RWPE2 (cell line): ENCODE results near the gene GJA10.

Source experiments
- ATAC-seq: fragments of 200-7000 bp; cut with Tn5 transposase; 3 replicates; pipeline ENCODE4 v1.9.1; 2021; ENCODE audit warnings: low read depth
- DNase-seq: peaks from one replicate; pipeline ENCODE4 v3.0.0-alpha.2; 2020; ENCODE audit warnings: low spot score
- H3K27ac ChIP-seq: fragments of 450-650 bp; 2 replicates; pipeline ENCODE4 v1.5.1; 2017; ENCODE audit warnings: mild to moderate bottlenecking; ENCODE audit not compliant: poor library complexity, severe bottlenecking
- H3K27me3 ChIP-seq: fragments of 250-450 bp; sonication (Bioruptor Pico); 2 replicates; pipeline ENCODE4 v1.5.1; 2021; ENCODE audit warnings: mild to moderate bottlenecking, moderate library complexity; ENCODE audit not compliant: insufficient read depth, poor library complexity, severe bottlenecking
- H3K36me3 ChIP-seq: fragments of 250-450 bp; sonication (Bioruptor Pico); 2 replicates; pipeline ENCODE4 v1.5.1; 2020; ENCODE audit warnings: low read depth, mild to moderate bottlenecking, moderate library complexity
- H3K4me1 ChIP-seq: fragments of 250-450 bp; sonication (Bioruptor Pico); 2 replicates; pipeline ENCODE4 v1.5.1; 2021; ENCODE audit warnings: mild to moderate bottlenecking, moderate library complexity; ENCODE audit not compliant: insufficient read depth, poor library complexity, severe bottlenecking
- H3K4me3 ChIP-seq: fragments of 250-450 bp; sonication (Bioruptor Pico); 2 replicates; pipeline ENCODE4 v1.5.1; 2021; ENCODE audit warnings: mild to moderate bottlenecking, moderate library complexity; ENCODE audit not compliant: severe bottlenecking
- H3K9me3 ChIP-seq: fragments of 250-450 bp; sonication (Bioruptor Pico); 2 replicates; pipeline ENCODE4 v1.5.1; 2021; ENCODE audit warnings: mild to moderate bottlenecking, moderate library complexity; ENCODE audit not compliant: severe bottlenecking
- TF ChIP-seq, protein P1 (sequence below): fragments of 450-650 bp; IDR thresholded peaks from one replicate; pipeline ENCODE4 v1.5.1; 2017; ENCODE audit warnings: mild to moderate bottlenecking, moderate library complexity; ENCODE audit not compliant: poor library complexity, severe bottlenecking

GJA10 gene

DNA sequence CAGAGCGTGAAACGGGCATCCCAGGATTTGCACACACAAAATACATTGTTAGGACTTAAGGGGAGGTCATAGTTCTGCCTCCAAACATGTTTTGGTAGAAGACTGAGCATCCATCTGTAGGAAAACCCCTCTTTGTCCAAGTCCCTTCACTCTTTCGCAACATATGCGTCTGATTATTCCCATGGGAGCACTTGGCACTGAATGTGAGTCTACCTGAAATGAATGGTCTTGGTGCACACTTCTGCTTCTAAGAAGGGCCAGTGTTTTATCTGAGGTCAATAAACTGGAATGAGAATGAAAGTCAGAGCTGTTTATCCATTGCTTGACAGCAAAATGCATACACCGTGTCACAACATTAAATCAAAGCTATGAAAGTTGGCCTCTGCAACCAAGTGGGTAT is 33.0 kb downstream of the GJA10 start:
- Histone ChIP-seq H3K27ac (no peak overlapping the region), H3K9me3 (no peaks in the 10 kb centered on the region), H3K27me3 (no peaks in the 10 kb centered on the region), H3K4me3 (no peak overlapping the region), H3K4me1 (peaks cover 16% of the 10 kb centered on the region), H3K36me3 (no peaks in the 10 kb centered on the region)
- DNase-seq (no peak), ATAC-seq (no peak)
- TF ChIP-seq, protein P1, sequence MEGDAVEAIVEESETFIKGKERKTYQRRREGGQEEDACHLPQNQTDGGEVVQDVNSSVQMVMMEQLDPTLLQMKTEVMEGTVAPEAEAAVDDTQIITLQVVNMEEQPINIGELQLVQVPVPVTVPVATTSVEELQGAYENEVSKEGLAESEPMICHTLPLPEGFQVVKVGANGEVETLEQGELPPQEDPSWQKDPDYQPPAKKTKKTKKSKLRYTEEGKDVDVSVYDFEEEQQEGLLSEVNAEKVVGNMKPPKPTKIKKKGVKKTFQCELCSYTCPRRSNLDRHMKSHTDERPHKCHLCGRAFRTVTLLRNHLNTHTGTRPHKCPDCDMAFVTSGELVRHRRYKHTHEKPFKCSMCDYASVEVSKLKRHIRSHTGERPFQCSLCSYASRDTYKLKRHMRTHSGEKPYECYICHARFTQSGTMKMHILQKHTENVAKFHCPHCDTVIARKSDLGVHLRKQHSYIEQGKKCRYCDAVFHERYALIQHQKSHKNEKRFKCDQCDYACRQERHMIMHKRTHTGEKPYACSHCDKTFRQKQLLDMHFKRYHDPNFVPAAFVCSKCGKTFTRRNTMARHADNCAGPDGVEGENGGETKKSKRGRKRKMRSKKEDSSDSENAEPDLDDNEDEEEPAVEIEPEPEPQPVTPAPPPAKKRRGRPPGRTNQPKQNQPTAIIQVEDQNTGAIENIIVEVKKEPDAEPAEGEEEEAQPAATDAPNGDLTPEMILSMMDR: no peak

- ATAC-seq: peak; percentile 48; the same call in 1 of the 3 replicates
- Histone ChIP-seq H3K9me3 (no peaks in the 10 kb centered on the region), H3K36me3 (no peaks in the 10 kb centered on the region), H3K27me3 (no peaks in the 10 kb centered on the region), H3K4me3 (no peak overlapping the region), H3K4me1 (peaks cover 16% of the 10 kb centered on the region), H3K27ac (no peak overlapping the region)
- no peak for DNase-seq
- TF ChIP-seq, protein P1: no peak
Measured at GRCh38 chr6:89927791-89928550, 33.7 kb downstream of the GJA10 start.

GRCh38 chr6:89928604-89929003 is 34.3 kb downstream of the GJA10 start:
- no peak overlapping the region for H3K27ac ChIP-seq
- H3K36me3 ChIP-seq: no peaks in the 10 kb centered on the region
- DNase-seq (no peak), ATAC-seq (no peak)
- peaks cover 16% of the 10 kb centered on the region for H3K4me1 ChIP-seq
- H3K9me3 ChIP-seq: no peaks in the 10 kb centered on the region
- TF ChIP-seq, protein P1: no peak
- no peaks in the 10 kb centered on the region for H3K27me3 ChIP-seq
- H3K4me3 ChIP-seq: no peak overlapping the region

DNA sequence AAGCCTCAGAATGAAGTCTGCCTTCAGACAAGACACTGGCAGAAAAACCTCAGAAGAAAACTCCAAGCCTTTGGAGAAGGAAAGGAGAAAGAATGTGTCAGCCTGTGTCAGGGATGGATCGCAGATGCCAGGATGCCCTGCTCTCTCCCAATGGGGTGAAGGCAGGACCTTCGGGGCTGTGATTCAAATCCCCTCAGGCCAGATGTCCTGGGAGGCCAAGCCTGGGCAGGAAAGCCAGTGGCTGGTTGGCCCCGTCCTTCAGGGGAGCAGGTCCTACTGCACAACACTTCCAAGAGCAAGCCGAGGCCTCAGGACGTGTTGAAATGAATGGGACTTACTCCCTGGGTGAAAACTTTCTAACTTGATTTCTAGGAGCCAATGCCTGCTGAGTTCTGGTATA is 36.5 kb downstream of the GJA10 start:
- no peaks in the 10 kb centered on the region for H3K36me3 ChIP-seq
- no peak for DNase-seq
- ATAC-seq: no peak

More for the DNA sequence above, 36.5 kb downstream of the GJA10 start:
- H3K4me1 ChIP-seq: peaks cover 11% of the 10 kb centered on the region
- no peak overlapping the region for H3K27ac ChIP-seq
- no peak overlapping the region for H3K4me3 ChIP-seq
- TF ChIP-seq, protein P1: no peak
- no peaks in the 10 kb centered on the region for H3K9me3 ChIP-seq
- no peaks in the 10 kb centered on the region for H3K27me3 ChIP-seq
